ENCODE results near the gene ZNF716. TPM values are rescaled to one million over a fixed set of nuclear protein-coding genes. Genes with fewer than 3 reads are reported as not detected.

ZNF716 gene
- total and polyA plus RNA-seq, 2 experiments from 2014 or later, result not detected

GRCh38 chr7:57404343-57404966, 45.5 kb upstream of the ZNF716 start:
- no peak overlapping the region for H2AFZ ChIP-seq
- no peak for DNase-seq (ENCODE audit: low spot score)
- H3K9me2 ChIP-seq (replicated peaks; ENCODE audit: insufficient read depth), result no peaks in the 10 kb centered on the region

GRCh38 chr7:57404967-57405421, 45.0 kb upstream of the ZNF716 start:
- Histone ChIP-seq H3K27ac (no peak overlapping the region), H3K36me3 (replicated peaks; ENCODE audit: insufficient read depth, low read depth) (no peaks in the 10 kb centered on the region), H3K9me2 (replicated peaks; ENCODE audit: insufficient read depth) (no peaks in the 10 kb centered on the region), H3K9me3 (ENCODE audit: low read depth) (no peaks in the 10 kb centered on the region), H3K79me2 (no peaks in the 10 kb centered on the region), H3K4me3 (no peak overlapping the region), H3K27me3 (no peaks in the 10 kb centered on the region), H2AFZ (no peak overlapping the region), H3K4me2 (no peak overlapping the region), H4K20me1 (ENCODE audit: insufficient read depth, poor library complexity, severe bottlenecking) (no peaks in the 10 kb centered on the region), H3K4me1 (ENCODE audit: insufficient read depth) (no peaks in the 10 kb centered on the region)
- no peak for TF ChIP-seq CTCF (IDR thresholded peaks at IDR 0.05; ENCODE audit: poor library complexity)
- TF ChIP-seq EZH2 (IDR thresholded peaks at IDR 0.05; ENCODE audit: borderline replicate concordance), result no peak
- TF ChIP-seq EZH2phosphoT487 (IDR thresholded peaks at IDR 0.05; ENCODE audit: low read depth, severe bottlenecking, unreplicated experiment), result no peak
- peak; percentile 2 for DNase-seq (ENCODE audit: low spot score)
- 87% methylated on average over 23 of the region's 24 CpGs for WGBS (ENCODE audit: low lambda C conversion rate, missing lambda C conversion rate)

More at GRCh38 chr7:57404343-57404966, 45.5 kb upstream of the ZNF716 start:
- H3K4me1 ChIP-seq (ENCODE audit: insufficient read depth), result no peaks in the 10 kb centered on the region
- H3K36me3 ChIP-seq (replicated peaks; ENCODE audit: insufficient read depth, low read depth), result no peaks in the 10 kb centered on the region
- no peak overlapping the region for H3K4me2 ChIP-seq
- WGBS (ENCODE audit: low lambda C conversion rate, missing lambda C conversion rate), result 95% methylated on average over 33 of the region's 38 CpGs
- no peak overlapping the region for H3K4me3 ChIP-seq
- H3K79me2 ChIP-seq, result no peaks in the 10 kb centered on the region
- H3K9me3 ChIP-seq (ENCODE audit: low read depth), result no peaks in the 10 kb centered on the region
- no peak overlapping the region for H3K27ac ChIP-seq
- TF ChIP-seq EZH2 (IDR thresholded peaks at IDR 0.05; ENCODE audit: borderline replicate concordance) (no peak), CTCF (IDR thresholded peaks at IDR 0.05; ENCODE audit: poor library complexity) (no peak), EZH2phosphoT487 (IDR thresholded peaks at IDR 0.05; ENCODE audit: low read depth, severe bottlenecking, unreplicated experiment) (no peak)
- no peaks in the 10 kb centered on the region for H4K20me1 ChIP-seq (ENCODE audit: insufficient read depth, poor library complexity, severe bottlenecking)
- no peaks in the 10 kb centered on the region for H3K27me3 ChIP-seq

GRCh38 chr7:57407125-57407524, 42.9 kb upstream of the ZNF716 start:
- Histone ChIP-seq H3K9me3 (ENCODE audit: low read depth) (no peaks in the 10 kb centered on the region), H3K27ac (no peak overlapping the region), H3K9me2 (replicated peaks; ENCODE audit: insufficient read depth) (no peaks in the 10 kb centered on the region), H4K20me1 (ENCODE audit: insufficient read depth, poor library complexity, severe bottlenecking) (no peaks in the 10 kb centered on the region), H3K4me3 (no peak overlapping the region), H2AFZ (no peak overlapping the region), H3K79me2 (no peaks in the 10 kb centered on the region), H3K4me2 (no peak overlapping the region), H3K36me3 (replicated peaks; ENCODE audit: insufficient read depth, low read depth) (no peaks in the 10 kb centered on the region), H3K4me1 (ENCODE audit: insufficient read depth) (no peaks in the 10 kb centered on the region), H3K27me3 (no peaks in the 10 kb centered on the region)
- TF ChIP-seq EZH2 (IDR thresholded peaks at IDR 0.05; ENCODE audit: borderline replicate concordance) (no peak), CTCF (IDR thresholded peaks at IDR 0.05; ENCODE audit: poor library complexity) (no peak), EZH2phosphoT487 (IDR thresholded peaks at IDR 0.05; ENCODE audit: low read depth, severe bottlenecking, unreplicated experiment) (no peak)
- no peak for DNase-seq (ENCODE audit: low spot score)
- 55% methylated on average over 7 of the region's 7 CpGs for WGBS (ENCODE audit: low lambda C conversion rate, missing lambda C conversion rate)

Measured in hepatocyte (in vitro differentiated cells).